Natural killer cell (primary cell): ENCODE results near the gene PLCD1. TPM values are rescaled to one million over a fixed set of nuclear protein-coding genes. Genes with fewer than 3 reads are reported as not detected.

Source experiments
- ATAC-seq, 3 donors: fragments of 150-1000 bp in 2 of 3; fragments of 200-7000 bp in 1 of 3; cut with Tn5 transposase; 1 replicate in 1 of 3; 2 replicates in 2 of 3; pipeline ENCODE4 v1.10.0; 2021; ENCODE audit warnings: mild to moderate bottlenecking in 2 of 3, moderate library complexity in 2 of 3
- DNase-seq, 2 donors: peaks; one replicate each; pipeline versions ENCODE4 v3.0.0 to v3.0.0-alpha.2; 2013 to 2021; ENCODE audit warnings: mixed read lengths in 1 of 2
- H3K27ac ChIP-seq: one replicate; pipeline ENCODE4 v1.5.1; 2013; ENCODE audit warnings: mild to moderate bottlenecking, low read length
- H3K27me3 ChIP-seq: one replicate; pipeline ENCODE4 v1.6.1; 2013; ENCODE audit warnings: low read length; ENCODE audit not compliant: control insufficient read depth, insufficient read depth
- H3K36me3 ChIP-seq: one replicate; pipeline ENCODE4 v1.6.1; 2013; ENCODE audit warnings: low read length; ENCODE audit not compliant: control insufficient read depth, insufficient read depth
- H3K4me1 ChIP-seq: one replicate; pipeline ENCODE4 v1.6.1; 2013; ENCODE audit warnings: low read length; ENCODE audit not compliant: control insufficient read depth, insufficient read depth
- H3K4me3 ChIP-seq: one replicate; pipeline ENCODE4 v1.5.1; 2013; ENCODE audit warnings: low read length
- H3K9me3 ChIP-seq: one replicate; pipeline ENCODE4 v1.6.1; 2013; ENCODE audit warnings: low read length; ENCODE audit not compliant: control insufficient read depth, insufficient read depth
- H3K27ac Mint-ChIP-seq, 2 donors: one replicate each; pipeline ENCODE4 v1.8.0; 2022; ENCODE audit warnings: mild to moderate bottlenecking in 2 of 2, mixed read lengths in 2 of 2, moderate library complexity in 1 of 2
- H3K27me3 Mint-ChIP-seq, 2 donors: one replicate each; pipeline ENCODE4 v1.8.0; 2022; ENCODE audit warnings: low read depth in 2 of 2, mixed read lengths in 2 of 2
- H3K36me3 Mint-ChIP-seq: one replicate; pipeline ENCODE4 v1.8.0; 2022; ENCODE audit warnings: mixed read lengths
- H3K4me1 Mint-ChIP-seq, 2 donors: one replicate each; pipeline ENCODE4 v1.8.0; 2022; ENCODE audit warnings: mixed read lengths in 2 of 2
- H3K4me3 Mint-ChIP-seq: one replicate; pipeline ENCODE4 v1.8.0; 2022; ENCODE audit warnings: mild to moderate bottlenecking, moderate library complexity, mixed read lengths
- H3K9me3 Mint-ChIP-seq, 2 donors: one replicate each; pipeline ENCODE4 v1.8.0; 2022; ENCODE audit warnings: mixed read lengths in 2 of 2
- CTCF ChIP-seq: fragments of 200-600 bp; IDR thresholded peaks from one replicate; pipeline ENCODE4 v1.8.0; 2022; ENCODE audit warnings: antibody characterized with exemption
- WGBS: methylation state at CpG from one replicate; pipeline ENCODE4 v1.1.7; 2013; ENCODE audit warnings: missing lambda C conversion rate; ENCODE audit not compliant: insufficient coverage; 5-methylcytosine and 5-hydroxymethylcytosine counted together
- intact Hi-C: fragments of 100-400 bp; cut with micrococcal nuclease; formaldehyde crosslinking; loops from one replicate; pipeline ENCODE4 v1.14.2; 2022
- total RNA-seq, 4 donors: library from RNA; stranded (reverse); fragments of 120-200 nt in 1 of 4; gene quantifications; one replicate each; pipeline versions ENCODE4 v1.2.3 to v1.2.4, GENCODE V29; 2013 to 2022

The PLCD1 gene
- total RNA-seq, 3 donors from 2014 or later (not counting 1 experiment from before 2014, with no cell fraction given), result 27.7 to 38.1 (median 29.4) TPM

- Mint-ChIP-seq H3K4me1 (peaks cover 21% of the 10 kb centered on the region in 2 donors), H3K4me3 (no peak overlapping the region), H3K27ac (no peak overlapping the region), H3K9me3 (peaks cover 0 to 3% of the 10 kb centered on the region in 2 donors), H3K36me3 (peaks cover 7% of the 10 kb centered on the region), H3K27me3 (no peaks in the 10 kb centered on the region)
- Histone ChIP-seq H3K4me3 (no peak overlapping the region), H3K27ac (no peak overlapping the region), H3K36me3 (no peaks in the 10 kb centered on the region), H3K27me3 (no peaks in the 10 kb centered on the region), H3K4me1 (peaks cover 21% of the 10 kb centered on the region), H3K9me3 (no peaks in the 10 kb centered on the region)
- TF ChIP-seq CTCF, result no peak
- ATAC-seq, result no peak
- no peak for DNase-seq
- 87% methylated on average over 4 of the region's 4 CpGs for WGBS
- intact Hi-C loops, result no loop called here
Observed at GRCh38 chr3:38043486-38043885, 14.0 kb upstream of the PLCD1 start.

- Histone ChIP-seq H3K36me3 (no peaks in the 10 kb centered on the region), H3K4me3 (no peak overlapping the region), H3K27me3 (no peaks in the 10 kb centered on the region), H3K4me1 (peaks cover 31% of the 10 kb centered on the region), H3K27ac (no peak overlapping the region), H3K9me3 (no peaks in the 10 kb centered on the region)
- no peak for TF ChIP-seq CTCF
- Mint-ChIP-seq H3K4me1 (peaks cover 32% of the 10 kb centered on the region in 2 donors), H3K27ac (peak overlapping the region; percentile 85 to 95), H3K27me3 (no peaks in the 10 kb centered on the region), H3K4me3 (peak overlapping the region; percentile 84), H3K36me3 (no peaks in the 10 kb centered on the region), H3K9me3 (peaks cover 0 to 5% of the 10 kb centered on the region in 2 donors)
- no peak for DNase-seq
- WGBS, result 89% methylated on average over 5 of the region's 5 CpGs
- intact Hi-C loops, result loop anchor here (1.0 kb wide), 2 partner anchors 36 to 66 kb away; no protein-coding TSS in a partner anchor
- no peak for ATAC-seq
Observed at GRCh38 chr3:38040401-38040800, 11.0 kb upstream of the PLCD1 start.

- H3K4me1 ChIP-seq, result peaks cover 31% of the 10 kb centered on the region
- no peaks in the 10 kb centered on the region for H3K36me3 ChIP-seq
- no peaks in the 10 kb centered on the region for H3K9me3 ChIP-seq
- Mint-ChIP-seq H3K27me3 (no peaks in the 10 kb centered on the region), H3K27ac (peak overlapping the region; percentile 85 to 95), H3K4me3 (peak overlapping the region; percentile 84), H3K4me1 (peaks cover 32% of the 10 kb centered on the region in 2 donors), H3K36me3 (no peaks in the 10 kb centered on the region), H3K9me3 (peaks cover 0 to 5% of the 10 kb centered on the region in 2 donors)
- intact Hi-C loops, result loop anchor here (1.0 to 2.0 kb wide), 4 partner anchors 36 to 125 kb away; partner anchors contain the start of gene OXSR1
- DNase-seq, result peak; percentile 47 to 75
- H3K27ac ChIP-seq, result peak overlapping the region; percentile 91
- WGBS, result 2% methylated on average over 11 of the region's 11 CpGs
- no peaks in the 10 kb centered on the region for H3K27me3 ChIP-seq
- peak overlapping the region; percentile 52 for H3K4me3 ChIP-seq
- ATAC-seq, result peak; percentile 60 to 81 (median 69)
- TF ChIP-seq CTCF, result peak; percentile 45
Observed at GRCh38 chr3:38039899-38040261, 10.4 kb upstream of the PLCD1 start.
